OCI-LY3 (cell line): ENCODE data around the gene HSPB9.

ENCODE experiments used
- H2AFZ ChIP-seq: fragments of 200-600, 300-600 bp; shearing (Covaris generic); 2 replicates; pipeline ENCODE4 v1.6.0; 2014; ENCODE audit warnings: antibody characterized with exemption, low read depth, low read length
- H3K27ac ChIP-seq: fragments of 200-600, 300-600 bp; sonication (generic); 2 replicates; pipeline ENCODE4 v1.5.1; 2014; ENCODE audit warnings: mild to moderate bottlenecking, low read length, moderate library complexity, mixed read lengths
- H3K27me3 ChIP-seq: fragments of 200-600, 300-600 bp; sonication (generic); 2 replicates; pipeline ENCODE4 v1.6.1; 2014; ENCODE audit warnings: low read depth, low read length, mixed read lengths
- H3K36me3 ChIP-seq: fragments of 200-600, 300-600 bp; sonication (generic); replicated peaks from 2 replicates; pipeline ENCODE3; 2014; ENCODE audit warnings: low read depth, low read length, mixed read lengths
- H3K4me1 ChIP-seq: fragments of 300-600, 200-600 bp; sonication (generic); 2 replicates; pipeline ENCODE4 v1.6.1; 2014; ENCODE audit warnings: low read length, mixed read lengths
- H3K4me2 ChIP-seq: fragments of 200-600, 300-600 bp; sonication (generic); 2 replicates; pipeline ENCODE4 v1.6.1; 2014; ENCODE audit warnings: low read length, mixed read lengths
- H3K4me3 ChIP-seq: fragments of 300-600, 200-600 bp; sonication (generic); 2 replicates; pipeline ENCODE4 v1.5.1; 2014; ENCODE audit warnings: antibody characterized with exemption, mild to moderate bottlenecking, low read length, moderate library complexity
- H3K79me2 ChIP-seq: fragments of 300-600, 200-600 bp; shearing (Covaris generic); 2 replicates; pipeline ENCODE4 v1.6.1; 2014; ENCODE audit warnings: mild to moderate bottlenecking, low read length, mixed read lengths
- H3K9ac ChIP-seq: fragments of 300-600, 200-600 bp; shearing (Covaris generic); 2 replicates; pipeline ENCODE4 v1.6.0; 2014; ENCODE audit warnings: mild to moderate bottlenecking, low read length, moderate library complexity
- H3K9me3 ChIP-seq: fragments of 200-600, 300-600 bp; shearing (Covaris generic); 2 replicates; pipeline ENCODE4 v1.6.1; 2014; ENCODE audit warnings: low read length, mixed read lengths; ENCODE audit not compliant: insufficient read depth
- H4K20me1 ChIP-seq: fragments of 200-600, 300-600 bp; sonication (generic); 2 replicates; pipeline ENCODE4 v1.6.1; 2016; ENCODE audit warnings: low read length, mixed read lengths; ENCODE audit not compliant: insufficient read depth
- EZH2phosphoT487 ChIP-seq: fragments of 200-600 bp; shearing (Covaris generic); IDR thresholded peaks from 2 replicates; pipeline ENCODE4 v1.6.1; 2018; ENCODE audit warnings: antibody characterized with exemption, mixed run types, low read depth
- TF ChIP-seq, protein P1 (sequence below): fragments of 200-600, 300-600 bp; sonication (generic); IDR thresholded peaks from 2 replicates; pipeline ENCODE4 v1.5.1; 2014; ENCODE audit warnings: antibody characterized with exemption, low read length, low read depth

HSPB9 gene

DNA sequence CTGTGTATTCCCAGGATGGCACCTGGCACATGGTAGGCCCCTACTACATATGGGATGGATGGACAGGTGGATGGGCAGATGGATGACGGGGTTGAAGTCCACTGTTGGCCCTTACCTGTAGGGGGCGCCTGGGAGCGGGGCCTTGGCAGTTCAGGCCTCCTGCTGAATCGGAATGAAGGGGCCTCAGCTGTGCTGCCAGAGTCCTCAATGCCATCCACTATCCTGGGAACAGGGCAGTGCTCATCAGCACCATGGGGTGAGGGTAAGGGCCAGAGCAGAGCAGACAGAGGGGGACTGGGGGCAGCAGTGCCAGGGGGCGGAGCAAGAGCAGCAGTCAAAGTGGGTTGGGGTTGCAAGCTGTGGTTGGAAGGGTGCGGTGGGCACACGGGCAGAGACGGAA is 40.5 kb downstream of the HSPB9 start:
- Histone ChIP-seq H3K9ac (no peak overlapping the region), H4K20me1 (no peaks in the 10 kb centered on the region), H3K4me1 (peaks cover 36% of the 10 kb centered on the region), H3K36me3 (no peaks in the 10 kb centered on the region), H3K4me2 (no peak overlapping the region), H3K4me3 (no peak overlapping the region), H3K27ac (no peak overlapping the region), H3K9me3 (no peaks in the 10 kb centered on the region), H2AFZ (no peak overlapping the region), H3K79me2 (no peaks in the 10 kb centered on the region), H3K27me3 (no peaks in the 10 kb centered on the region)
- no peak for TF ChIP-seq EZH2phosphoT487
- TF ChIP-seq, protein P1, sequence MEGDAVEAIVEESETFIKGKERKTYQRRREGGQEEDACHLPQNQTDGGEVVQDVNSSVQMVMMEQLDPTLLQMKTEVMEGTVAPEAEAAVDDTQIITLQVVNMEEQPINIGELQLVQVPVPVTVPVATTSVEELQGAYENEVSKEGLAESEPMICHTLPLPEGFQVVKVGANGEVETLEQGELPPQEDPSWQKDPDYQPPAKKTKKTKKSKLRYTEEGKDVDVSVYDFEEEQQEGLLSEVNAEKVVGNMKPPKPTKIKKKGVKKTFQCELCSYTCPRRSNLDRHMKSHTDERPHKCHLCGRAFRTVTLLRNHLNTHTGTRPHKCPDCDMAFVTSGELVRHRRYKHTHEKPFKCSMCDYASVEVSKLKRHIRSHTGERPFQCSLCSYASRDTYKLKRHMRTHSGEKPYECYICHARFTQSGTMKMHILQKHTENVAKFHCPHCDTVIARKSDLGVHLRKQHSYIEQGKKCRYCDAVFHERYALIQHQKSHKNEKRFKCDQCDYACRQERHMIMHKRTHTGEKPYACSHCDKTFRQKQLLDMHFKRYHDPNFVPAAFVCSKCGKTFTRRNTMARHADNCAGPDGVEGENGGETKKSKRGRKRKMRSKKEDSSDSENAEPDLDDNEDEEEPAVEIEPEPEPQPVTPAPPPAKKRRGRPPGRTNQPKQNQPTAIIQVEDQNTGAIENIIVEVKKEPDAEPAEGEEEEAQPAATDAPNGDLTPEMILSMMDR = peak; percentile 68

DNA sequence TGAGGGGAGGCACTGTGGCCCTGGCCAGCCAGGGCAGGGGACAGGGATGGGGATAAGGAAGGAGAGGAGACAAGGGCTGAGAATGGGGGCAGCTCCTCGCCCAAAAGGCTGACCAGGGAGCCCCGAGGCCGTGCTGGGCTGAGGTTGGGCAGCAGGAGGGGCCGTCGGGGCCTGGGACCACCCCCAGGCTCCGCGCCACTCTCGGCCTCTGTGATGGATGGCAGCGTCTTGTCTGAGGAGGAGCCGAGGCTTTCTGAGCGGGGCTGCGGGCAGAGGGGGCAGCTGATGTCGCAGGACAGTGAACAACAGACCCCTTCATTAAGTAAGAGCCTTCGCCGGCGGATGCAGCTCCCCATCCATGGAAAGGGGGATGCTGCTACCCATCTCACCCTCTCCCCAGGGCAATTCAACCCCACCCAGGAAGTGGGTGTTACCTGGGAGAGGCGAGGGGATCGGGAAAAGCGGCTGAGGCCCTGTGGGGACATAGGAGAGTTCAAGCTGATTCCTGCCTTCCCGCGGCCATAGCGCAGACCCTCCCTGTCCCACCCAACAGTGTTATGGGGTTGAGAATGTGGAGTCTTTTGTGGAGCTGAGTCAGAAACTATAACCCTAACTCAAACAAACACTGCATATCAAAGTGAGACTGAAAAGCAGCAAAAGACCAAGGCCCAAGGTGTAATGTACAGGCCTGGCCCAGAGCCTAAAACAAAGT is 41.2 kb downstream of the HSPB9 start:
- no peak overlapping the region for H3K9ac ChIP-seq
- no peak overlapping the region for H3K4me3 ChIP-seq

DNA sequence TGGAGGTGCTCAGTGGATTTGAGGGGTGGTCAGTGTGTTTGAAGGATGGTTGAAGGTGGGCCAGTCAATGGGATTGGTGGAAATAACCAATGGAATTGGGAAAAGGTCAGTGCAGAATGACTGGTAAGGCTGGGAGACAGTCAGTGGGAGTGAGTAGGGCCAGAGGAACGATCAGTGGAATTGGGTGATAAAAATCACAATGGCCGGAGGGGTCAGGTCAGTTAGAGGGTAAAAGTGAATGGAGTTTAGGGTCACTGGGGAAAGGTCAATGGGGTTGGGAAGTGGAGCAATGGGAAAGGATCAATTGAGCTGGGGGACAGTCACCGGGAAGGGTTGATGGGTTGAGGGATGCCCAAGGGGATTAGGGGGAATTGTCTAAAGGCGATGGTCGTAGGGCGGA is 43.1 kb downstream of the HSPB9 start:
- no peak overlapping the region for H2AFZ ChIP-seq

More for the DNA sequence above, 41.2 kb downstream of the HSPB9 start:
- Histone ChIP-seq H3K27ac (no peak overlapping the region), H3K9me3 (no peaks in the 10 kb centered on the region), H2AFZ (no peak overlapping the region), H3K4me1 (peaks cover 38% of the 10 kb centered on the region), H3K4me2 (no peak overlapping the region), H3K27me3 (no peaks in the 10 kb centered on the region), H3K79me2 (no peaks in the 10 kb centered on the region), H4K20me1 (no peaks in the 10 kb centered on the region), H3K36me3 (no peaks in the 10 kb centered on the region)
- no peak for TF ChIP-seq EZH2phosphoT487
- TF ChIP-seq, protein P1 = no peak

DNA sequence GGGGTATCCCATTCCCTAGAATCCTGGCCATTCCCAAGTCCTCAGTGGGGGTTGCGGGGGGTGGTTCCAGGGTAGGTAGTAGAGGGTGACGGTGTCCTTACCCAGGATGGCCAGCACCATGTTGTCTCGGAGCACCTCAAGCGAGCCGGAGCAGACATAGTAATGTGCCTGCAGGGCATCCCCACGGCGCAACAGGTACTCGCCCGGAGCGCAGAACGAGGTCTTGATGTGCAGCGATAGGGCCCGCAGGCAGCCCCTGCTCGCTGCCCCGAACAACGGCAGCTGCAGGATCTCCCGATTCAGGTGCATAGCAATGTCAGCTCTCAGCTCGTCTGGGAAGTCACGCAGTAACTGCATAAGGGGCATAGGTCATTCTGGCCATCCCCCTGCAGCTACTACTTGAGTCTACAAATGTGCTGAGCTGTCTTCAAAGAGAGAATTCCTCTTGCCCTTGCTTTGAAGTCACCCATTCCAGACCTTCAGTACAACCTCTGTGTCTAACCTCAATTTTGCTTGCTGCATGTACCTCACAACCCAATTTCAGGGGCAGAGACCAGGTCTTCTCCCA is 43.7 kb downstream of the HSPB9 start:
- Histone ChIP-seq H3K27me3 (no peaks in the 10 kb centered on the region), H3K27ac (no peak overlapping the region), H3K9ac (no peak overlapping the region), H2AFZ (no peak overlapping the region), H3K4me2 (no peak overlapping the region), H3K36me3 (no peaks in the 10 kb centered on the region), H3K9me3 (no peaks in the 10 kb centered on the region), H3K79me2 (no peaks in the 10 kb centered on the region), H4K20me1 (no peaks in the 10 kb centered on the region), H3K4me1 (peaks cover 34% of the 10 kb centered on the region), H3K4me3 (no peak overlapping the region)
- TF ChIP-seq, protein P1 = no peak
- no peak for TF ChIP-seq EZH2phosphoT487

More for the DNA sequence above, 43.1 kb downstream of the HSPB9 start:
- peaks cover 38% of the 10 kb centered on the region for H3K4me1 ChIP-seq
- no peaks in the 10 kb centered on the region for H3K27me3 ChIP-seq
- no peak overlapping the region for H3K4me3 ChIP-seq
- no peaks in the 10 kb centered on the region for H3K36me3 ChIP-seq
- H3K9ac ChIP-seq = no peak overlapping the region
- TF ChIP-seq EZH2phosphoT487 = no peak
- TF ChIP-seq, protein P1 = no peak
- H3K27ac ChIP-seq = no peak overlapping the region
- H3K9me3 ChIP-seq = no peaks in the 10 kb centered on the region
- H3K79me2 ChIP-seq = no peaks in the 10 kb centered on the region
- H4K20me1 ChIP-seq = no peaks in the 10 kb centered on the region
- no peak overlapping the region for H3K4me2 ChIP-seq
